Raji (cell line): ENCODE measurements around the gene NHLRC1.

Experiments
- POLR2A ChIP-seq: IDR thresholded peaks from 2 replicates; pipeline ENCODE4 v1.6.1; 2011; ENCODE audit warnings: low read depth, low read length, control low read depth; ENCODE audit not compliant: insufficient read depth

The NHLRC1 gene

DNA sequence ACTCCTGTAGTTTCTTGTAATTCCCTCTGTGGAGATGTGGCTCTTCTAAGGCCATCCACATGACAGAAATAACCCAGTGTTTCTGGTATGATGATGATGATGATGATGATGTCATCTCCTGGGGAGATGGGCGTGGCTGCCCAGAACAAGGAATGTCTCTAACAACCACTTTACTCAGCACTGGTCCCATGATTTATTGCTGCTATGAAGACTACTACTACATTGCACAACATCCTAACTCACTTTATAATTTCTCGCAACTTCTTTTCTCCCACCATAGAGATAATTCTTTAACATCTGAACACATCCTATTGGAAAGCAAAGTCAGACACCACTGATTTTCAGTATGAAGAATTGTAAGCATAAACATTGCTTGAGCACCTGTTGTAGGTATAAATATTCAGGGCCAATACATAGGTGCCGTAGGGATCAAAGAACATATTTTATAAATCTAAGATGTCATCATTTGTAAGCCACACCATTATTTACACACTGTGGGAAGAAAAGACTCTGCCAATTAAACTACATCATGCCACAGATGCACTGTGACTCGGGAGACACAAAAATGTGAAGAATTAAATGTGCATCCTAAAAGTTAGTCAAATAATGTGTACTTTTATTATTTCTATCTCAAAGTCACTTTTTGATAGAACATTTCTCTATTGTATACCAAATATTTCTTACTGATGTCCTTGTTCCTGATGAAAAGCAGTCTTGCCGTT, 26.0 kb upstream of the NHLRC1 start:
- TF ChIP-seq POLR2A, result no peak

DNA sequence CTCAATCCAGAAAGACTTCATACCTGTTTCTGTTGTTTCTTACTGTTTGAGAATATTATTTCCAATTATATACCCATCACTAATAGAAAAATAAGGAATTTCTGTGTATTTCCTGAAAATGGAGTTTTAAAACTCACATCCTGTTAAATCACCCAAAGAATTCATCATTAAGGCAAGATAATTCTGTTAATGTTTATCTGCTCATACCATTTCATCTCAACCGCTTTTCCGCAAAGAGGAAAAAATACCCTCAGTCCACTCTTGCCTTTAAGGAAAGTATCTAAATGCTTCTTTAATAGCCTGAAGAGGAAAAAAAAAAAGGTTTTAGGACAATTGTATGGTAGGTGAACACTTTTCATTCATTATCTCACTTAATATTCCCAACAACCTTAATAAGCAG, 25.1 kb upstream of the NHLRC1 start:
- no peak for TF ChIP-seq POLR2A

DNA sequence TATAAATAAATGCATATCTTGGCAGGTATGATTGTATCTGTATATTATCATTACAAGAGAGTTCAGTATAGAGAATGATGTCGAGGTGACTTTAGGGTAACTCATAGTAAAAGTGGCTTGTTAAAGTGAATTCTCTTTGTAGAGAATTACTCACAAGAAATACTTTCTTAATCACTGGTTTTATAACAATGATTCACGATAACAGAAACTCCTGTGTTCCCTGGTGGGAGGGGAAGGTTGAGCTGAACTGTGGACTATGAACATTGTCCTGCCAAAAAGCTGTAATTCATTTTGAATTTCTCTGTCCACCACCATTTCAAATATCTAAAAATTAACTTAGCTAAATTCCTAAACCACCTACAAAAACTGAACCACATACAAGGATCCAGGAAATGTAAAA, 24.7 kb upstream of the NHLRC1 start:
- no peak for TF ChIP-seq POLR2A

DNA sequence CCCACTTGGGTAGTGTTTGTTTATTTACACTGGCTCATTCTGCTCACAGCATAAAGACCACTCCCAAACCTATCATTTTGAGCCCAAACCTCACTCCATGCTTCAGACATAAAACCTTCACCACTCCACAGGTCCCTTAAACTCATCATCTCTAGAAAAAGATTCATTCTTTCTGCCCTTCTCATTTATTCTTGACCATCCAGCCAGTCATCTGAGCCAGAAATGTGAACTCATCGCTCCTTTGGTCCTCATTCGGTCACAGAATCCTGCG, 20.0 kb upstream of the NHLRC1 start:
- no peak for TF ChIP-seq POLR2A

DNA sequence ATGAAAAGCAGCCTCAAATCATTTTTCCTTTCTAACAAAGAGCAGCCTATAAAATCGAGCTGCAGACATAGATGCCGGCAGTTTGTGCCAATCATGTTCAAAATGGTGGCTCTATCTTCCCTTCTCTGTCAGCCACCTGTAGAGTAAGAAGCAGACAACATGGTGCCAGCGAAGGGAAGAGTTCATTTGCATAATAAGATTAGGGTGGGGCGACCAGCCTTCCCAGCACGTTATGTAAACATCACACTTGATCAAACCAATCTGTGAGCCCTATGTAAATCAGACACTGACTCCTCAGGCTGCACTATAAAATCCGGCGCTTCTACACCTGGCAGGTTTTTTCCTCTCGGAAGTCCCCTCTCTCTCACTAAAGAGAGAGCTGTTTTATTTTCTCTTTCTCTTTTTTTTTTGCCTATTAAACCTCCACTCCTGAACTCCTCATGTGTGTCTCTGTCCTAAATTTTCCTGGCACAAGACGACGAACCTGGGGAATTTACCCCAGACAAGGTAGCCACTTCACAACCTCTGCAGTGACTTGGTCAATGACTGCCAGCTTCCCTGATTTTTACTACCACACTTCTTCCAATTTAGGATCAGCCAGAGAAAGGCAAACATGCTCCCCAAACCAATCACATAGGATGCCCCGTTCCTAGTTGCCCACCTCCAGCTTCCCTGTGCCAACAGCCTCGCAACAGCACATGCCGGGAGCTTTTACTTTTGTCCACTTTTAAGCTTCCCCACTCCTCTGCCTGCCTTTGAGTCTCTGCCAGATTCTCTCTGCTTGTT, 19.5 kb upstream of the NHLRC1 start:
- TF ChIP-seq POLR2A, result no peak

DNA sequence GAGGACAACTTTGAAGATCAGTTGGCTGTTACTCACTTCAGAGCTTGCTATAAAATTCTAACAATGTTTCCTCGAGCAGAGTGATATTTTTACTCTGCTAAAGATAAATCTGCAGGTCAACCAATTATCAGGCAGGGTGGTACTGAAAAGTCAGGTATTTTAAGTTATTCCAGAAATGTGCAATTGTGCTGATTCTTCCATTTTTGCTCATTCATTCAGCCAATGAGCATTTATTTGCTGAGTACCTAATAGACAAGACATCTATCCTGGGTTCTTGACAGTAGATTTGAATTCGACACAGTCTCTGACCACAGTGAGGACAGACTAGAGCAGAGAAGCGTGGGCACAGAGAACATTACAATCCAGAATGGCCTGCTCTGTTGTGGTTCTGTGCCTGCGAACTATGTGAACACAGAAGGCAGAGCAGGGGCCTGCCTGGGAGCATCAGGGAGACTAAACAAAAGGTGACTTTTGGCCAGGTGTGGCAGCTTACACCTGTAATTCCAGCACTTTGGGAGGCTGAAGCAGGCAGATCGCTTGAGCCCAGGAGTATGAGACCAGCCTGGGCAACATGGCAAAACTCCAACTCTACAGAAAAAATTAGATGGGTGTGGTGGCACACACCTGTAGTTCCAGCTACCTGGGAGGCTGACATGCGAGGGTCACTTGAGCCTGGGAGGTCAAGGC, 17.6 kb upstream of the NHLRC1 start:
- no peak for TF ChIP-seq POLR2A

DNA sequence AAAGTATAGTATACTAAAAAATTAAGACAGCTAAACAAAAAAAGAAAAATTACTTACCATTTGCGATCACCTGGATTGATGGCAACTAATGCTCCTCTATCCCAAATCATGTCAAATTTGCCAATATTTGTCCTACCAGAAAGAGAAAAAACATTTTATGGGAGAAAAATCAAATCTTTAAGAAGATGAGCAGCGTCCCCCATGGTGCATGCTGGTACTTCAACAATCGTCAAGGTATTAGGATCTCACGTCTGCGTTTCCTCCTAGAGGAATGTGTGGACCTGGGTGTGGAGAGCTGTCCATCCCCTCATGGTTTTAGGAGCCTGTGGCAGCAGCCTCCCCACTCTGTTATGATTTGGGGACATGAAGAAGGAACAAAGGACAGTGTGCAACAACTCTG, 16.4 kb upstream of the NHLRC1 start:
- no peak for TF ChIP-seq POLR2A

DNA sequence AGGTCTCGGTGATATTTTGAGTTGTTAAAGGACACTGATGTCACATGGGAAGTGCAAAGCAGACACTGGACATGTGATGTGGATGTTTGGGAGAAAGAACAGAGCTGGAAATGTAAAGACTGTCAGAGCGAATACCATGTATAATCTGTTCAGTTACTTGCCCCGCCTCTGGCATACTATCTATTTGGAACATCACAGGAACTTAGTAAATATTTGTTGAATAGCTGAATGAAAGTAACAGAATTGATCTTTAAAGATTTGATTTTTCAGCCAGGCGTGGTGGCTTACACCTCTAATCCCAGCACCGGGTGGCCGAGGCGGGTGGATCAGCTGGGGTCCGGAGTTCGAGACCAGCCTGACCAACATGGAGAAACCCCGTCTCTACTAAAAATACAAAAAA, 13.8 kb upstream of the NHLRC1 start:
- no peak for TF ChIP-seq POLR2A

DNA sequence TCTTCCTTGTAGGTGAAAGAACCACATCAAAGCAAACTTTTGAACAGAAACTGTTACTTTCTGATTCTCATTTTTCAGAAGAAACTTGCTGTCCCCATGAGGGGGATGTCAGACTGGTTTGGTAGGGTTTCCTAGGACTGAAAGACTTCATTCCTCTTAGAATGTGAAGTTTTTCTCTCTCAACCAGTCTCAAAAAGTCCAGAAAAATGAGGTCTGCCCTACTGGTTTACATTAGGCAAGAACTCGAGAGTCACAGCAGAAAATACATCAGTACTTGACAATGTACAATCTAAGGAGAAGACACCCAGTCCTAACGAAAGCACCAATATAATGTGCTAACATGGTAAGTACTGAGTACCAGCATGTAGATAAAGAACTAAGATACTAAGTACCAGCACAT, 12.7 kb upstream of the NHLRC1 start:
- TF ChIP-seq POLR2A, result no peak

DNA sequence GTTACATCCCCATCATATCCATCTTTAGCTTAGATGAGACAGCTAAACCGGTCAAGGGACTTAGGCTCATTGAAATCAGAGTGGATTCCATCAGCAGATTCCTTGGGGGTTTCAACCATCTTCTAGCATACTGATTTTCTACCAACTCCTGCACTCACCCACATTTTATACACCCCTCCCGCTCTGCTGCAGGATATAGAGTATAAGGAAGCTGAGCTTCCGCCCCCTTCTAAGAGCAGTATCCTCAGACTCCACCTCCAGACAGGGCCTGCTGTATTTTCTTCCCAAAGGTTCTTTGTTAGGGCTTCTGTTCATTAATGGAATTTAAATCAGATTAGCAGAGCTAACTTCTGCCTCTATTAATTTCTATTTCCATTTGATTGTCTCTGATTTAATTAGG, 9.9 kb upstream of the NHLRC1 start:
- no peak for TF ChIP-seq POLR2A

DNA sequence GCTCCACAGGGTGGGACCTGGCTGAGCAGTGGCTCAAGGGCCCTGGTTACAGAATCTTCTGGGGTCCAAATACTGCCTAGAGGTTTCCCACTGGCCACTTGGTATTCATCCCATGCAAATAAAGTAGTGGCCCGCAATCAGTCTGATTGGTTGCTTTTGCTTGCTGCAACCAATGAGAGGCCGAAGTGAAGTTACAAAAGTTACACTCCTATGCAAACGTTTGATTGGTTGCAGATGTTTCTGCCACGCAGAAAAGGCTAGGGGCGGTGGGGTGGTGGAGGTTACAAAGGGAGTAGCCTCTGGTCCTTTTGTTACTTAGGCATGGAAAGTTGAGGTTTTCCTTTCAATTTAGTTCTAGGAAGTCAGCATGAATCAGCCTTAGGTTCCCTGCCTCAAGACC, 3.6 kb upstream of the NHLRC1 start:
- no peak for TF ChIP-seq POLR2A

DNA sequence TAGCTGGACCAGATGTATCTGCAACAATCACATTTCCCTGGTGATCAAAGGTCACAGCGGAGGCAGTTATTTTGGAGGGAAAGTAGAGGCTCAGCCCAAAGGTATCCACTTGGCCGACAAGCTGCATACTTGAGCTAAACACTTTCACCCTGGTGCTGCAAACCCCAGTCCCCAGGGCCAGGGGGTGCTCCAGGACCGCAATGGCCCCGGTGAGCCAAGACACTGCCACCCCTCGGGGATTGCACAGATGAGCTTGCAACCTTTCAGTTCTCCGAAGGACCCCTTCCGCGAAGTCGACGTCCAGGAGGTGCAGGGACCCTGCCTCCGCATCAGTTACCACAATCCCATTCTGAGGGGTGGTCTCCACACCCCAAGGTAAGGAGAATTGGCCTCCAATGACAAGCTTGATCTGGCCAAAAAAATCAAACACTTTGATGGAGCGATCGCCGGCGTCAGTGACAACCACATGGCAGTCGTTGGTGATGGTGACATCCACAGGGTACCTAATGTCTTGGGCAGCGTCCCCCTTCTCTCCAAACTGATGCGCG, 823 bp downstream of the NHLRC1 start:
- no peak for TF ChIP-seq POLR2A

DNA sequence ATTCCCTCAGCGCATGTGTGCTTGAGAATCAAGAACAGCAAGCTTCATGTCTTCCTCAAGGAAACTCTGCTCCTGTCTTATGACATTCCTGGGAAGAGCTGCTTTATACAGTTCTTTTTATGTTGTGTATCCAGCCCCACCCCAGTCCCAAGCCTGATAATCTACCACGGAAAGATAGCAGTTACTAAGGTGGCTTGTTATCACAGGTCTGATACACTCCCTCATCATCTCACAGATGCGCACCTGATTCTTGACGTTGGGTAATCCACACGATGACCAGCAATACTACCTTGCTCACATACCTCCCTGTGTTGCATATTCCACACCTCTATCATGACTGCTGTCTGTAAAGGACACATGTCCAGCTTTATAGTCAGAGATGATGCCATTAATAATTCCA, 3.2 kb downstream of the NHLRC1 start:
- no peak for TF ChIP-seq POLR2A

DNA sequence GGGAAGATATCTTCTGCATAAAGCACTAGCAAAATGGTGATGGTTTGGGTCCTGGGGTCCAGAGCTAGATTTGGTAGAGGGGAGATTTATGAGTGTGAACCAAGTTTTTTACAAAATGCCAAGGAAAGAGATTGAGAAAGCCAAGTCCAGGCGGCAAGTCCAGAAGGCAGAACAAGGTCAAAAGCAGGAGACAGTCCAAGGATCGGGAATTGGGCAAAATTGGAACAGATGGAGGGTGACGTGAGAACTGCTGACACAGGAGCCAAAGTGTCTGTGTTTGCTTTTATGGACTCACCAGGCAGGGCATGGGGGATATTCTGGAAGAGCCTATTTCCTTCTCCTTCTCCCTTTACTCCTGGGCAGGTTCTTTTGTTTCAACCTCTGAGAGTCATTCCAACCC, 4.1 kb downstream of the NHLRC1 start:
- no peak for TF ChIP-seq POLR2A

DNA sequence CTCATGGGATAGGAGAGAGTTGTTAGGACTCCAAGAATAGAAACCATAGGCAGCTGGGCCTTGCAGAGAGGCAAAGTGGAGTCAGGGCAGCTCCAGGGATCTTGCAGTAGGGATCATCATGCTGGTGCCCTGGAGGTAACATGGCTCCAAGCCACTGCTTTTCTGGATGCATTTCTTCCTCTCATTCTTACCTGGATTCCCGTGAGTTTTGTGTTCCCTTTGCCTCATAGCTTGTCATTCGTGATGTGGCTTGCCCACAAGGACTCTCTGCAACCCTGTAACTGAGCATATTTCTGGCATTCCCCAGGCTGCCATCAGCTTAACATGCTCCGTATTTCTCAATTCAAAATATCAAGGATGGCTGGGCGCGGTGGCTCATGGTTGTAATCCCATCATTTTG, 5.3 kb downstream of the NHLRC1 start:
- no peak for TF ChIP-seq POLR2A

DNA sequence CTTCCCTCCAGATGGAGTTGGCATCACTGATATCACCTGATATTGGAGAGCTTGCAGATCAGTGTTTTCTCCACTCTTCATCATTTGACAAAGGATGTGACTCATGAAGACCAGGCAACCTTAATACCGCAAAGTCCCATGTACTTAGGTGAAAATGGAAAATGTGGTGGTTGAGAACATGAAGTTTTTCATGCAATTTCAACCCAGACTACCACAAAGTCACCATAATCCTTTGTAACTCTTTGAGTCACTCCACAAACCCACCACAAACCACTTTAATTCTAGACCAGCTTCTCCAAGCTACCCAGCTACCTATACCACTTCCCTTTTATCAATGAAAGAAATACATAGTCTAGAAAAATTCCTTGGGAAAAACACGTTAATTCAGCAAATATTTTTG, 7.1 kb downstream of the NHLRC1 start:
- TF ChIP-seq POLR2A, result no peak
